SK-N-SH (cell line): Measurements from ENCODE around the gene DOK3. TPM values are rescaled to one million over a fixed set of nuclear protein-coding genes. Genes with fewer than 3 reads are reported as not detected.

Source experiments
- CTCF ChIA-PET: fragments of 300-600, 350-600 bp; formaldehyde crosslinking; extraction: SDS; loops from one replicate; lab custom pipeline; 2021; lab: Yijun Ruan, JAX
- POLR2A ChIA-PET: fragments of 350-600 bp; sonication (Branson Sonifier 250); formaldehyde crosslinking; extraction: SDS; loops from one replicate; lab custom pipeline; 2020; ENCODE audit warnings: antibody characterized with exemption, inconsistent platforms; lab: Yijun Ruan, JAX
- DNase-seq: peaks from one replicate; pipeline ENCODE4 v3.0.0; 2012
- H2AFZ ChIP-seq: fragments of 200-600 bp; sonication (generic); 2 replicates; pipeline ENCODE4 v1.8.1; 2016; ENCODE audit warnings: antibody characterized with exemption, mild to moderate bottlenecking, low read depth
- H3F3A ChIP-seq: fragments of 200-600 bp; sonication (generic); replicated peaks from 2 replicates; pipeline ENCODE3; 2016; ENCODE audit warnings: antibody characterized with exemption, mild to moderate bottlenecking; ENCODE audit not compliant: insufficient read depth
- H3K27ac ChIP-seq, 2 experiments: fragments of 200-500 bp in 1 of 2; fragments of 200-600 bp in 1 of 2; sonication (Bioruptor generic) in 1 of 2; sonication (generic), shearing (Covaris generic) in 1 of 2; 2 replicates each; pipeline versions ENCODE4 v1.5.1 to v1.6.1; 2014 to 2016; ENCODE audit warnings: low read depth in 2 of 2, inconsistent platforms in 1 of 2, low read length in 1 of 2, mild to moderate bottlenecking in 1 of 2, mixed read lengths in 1 of 2
- H3K27me3 ChIP-seq: fragments of 200-600 bp; sonication (generic), shearing (Covaris generic); 2 replicates; pipeline ENCODE4 v1.6.1; 2016; ENCODE audit warnings: mixed run types; ENCODE audit not compliant: insufficient read depth
- H3K36me3 ChIP-seq, 2 experiments: fragments of 200-500 bp in 1 of 2; fragments of 200-600 bp in 1 of 2; sonication (Bioruptor generic) in 1 of 2; sonication (generic) in 1 of 2; replicated peaks in 1 of 2; 2 replicates each; pipeline versions ENCODE3 to v1.5.1; 2014 to 2016; ENCODE audit warnings: low read length in 1 of 2, mild to moderate bottlenecking in 1 of 2; ENCODE audit not compliant: insufficient read depth in 2 of 2, control insufficient read depth in 1 of 2
- H3K4me1 ChIP-seq, 2 experiments: fragments of 200-500 bp in 1 of 2; fragments of 200-600 bp in 1 of 2; sonication (Bioruptor generic) in 1 of 2; sonication (generic), shearing (Covaris generic) in 1 of 2; 2 replicates each; pipeline versions ENCODE4 v1.5.1 to v1.6.1; 2014 to 2016; ENCODE audit warnings: low read depth in 1 of 2, low read length in 1 of 2, mixed run types in 1 of 2; ENCODE audit not compliant: insufficient read depth in 2 of 2, control insufficient read depth in 1 of 2
- H3K4me2 ChIP-seq: fragments of 200-600 bp; sonication (generic), shearing (Covaris generic); 2 replicates; pipeline ENCODE4 v1.6.1; 2017; ENCODE audit warnings: mixed run types
- H3K4me3 ChIP-seq, 2 experiments: fragments of 200-500 bp in 1 of 2; fragments of 200-600 bp in 1 of 2; sonication (Bioruptor generic) in 1 of 2; sonication (generic), shearing (Covaris generic) in 1 of 2; 2 replicates each; pipeline versions ENCODE4 v1.5.1 to v1.8.1; 2014 to 2016; ENCODE audit warnings: low read depth in 2 of 2, inconsistent platforms in 1 of 2, low read length in 1 of 2, mild to moderate bottlenecking in 1 of 2, mixed read lengths in 1 of 2, moderate library complexity in 1 of 2
- H3K79me2 ChIP-seq: fragments of 200-600 bp; sonication (generic); 2 replicates; pipeline ENCODE4 v1.8.1; 2017; ENCODE audit warnings: mild to moderate bottlenecking; ENCODE audit not compliant: insufficient read depth
- H3K9ac ChIP-seq: fragments of 200-600 bp; sonication (generic); 2 replicates; pipeline ENCODE4 v1.6.1; 2017; ENCODE audit warnings: mixed run types
- H3K9me2 ChIP-seq: fragments of 200-600 bp; sonication (generic); 2 replicates; pipeline ENCODE4 v1.6.1; 2017; ENCODE audit warnings: mixed run types
- H3K9me3 ChIP-seq: fragments of 200-600 bp; sonication (generic); 2 replicates; pipeline ENCODE4 v1.6.1; 2017; ENCODE audit warnings: mixed run types, mild to moderate bottlenecking, moderate library complexity
- H4K20me1 ChIP-seq: fragments of 200-600 bp; sonication (generic); 2 replicates; pipeline ENCODE4 v1.6.1; 2017; ENCODE audit warnings: mild to moderate bottlenecking, mixed run types; ENCODE audit not compliant: insufficient read depth
- CHD2 ChIP-seq: fragments of 150-350 bp; IDR thresholded peaks from 2 replicates; pipeline ENCODE4 v1.6.1; 2018; ENCODE audit warnings: low read length; ENCODE audit not compliant: partially characterized antibody
- FOSL2 ChIP-seq: IDR thresholded peaks from 2 replicates; pipeline ENCODE4 v1.4.0; 2012; ENCODE audit warnings: low read depth, mild to moderate bottlenecking, moderate library complexity, borderline replicate concordance
- FOXM1 ChIP-seq: IDR thresholded peaks from 2 replicates; pipeline ENCODE4 v1.4.0; 2012; ENCODE audit warnings: low read depth, mild to moderate bottlenecking
- GABPA ChIP-seq: IDR thresholded peaks from 2 replicates; pipeline ENCODE4 v1.4.0; 2012; ENCODE audit warnings: low read depth, mild to moderate bottlenecking
- MXI1 ChIP-seq: IDR thresholded peaks from 2 replicates; pipeline ENCODE4 v1.6.1; 2012; ENCODE audit warnings: mild to moderate bottlenecking, low read depth, low read length, improper control_type of control experiment
- POLR2AphosphoS5 ChIP-seq: IDR thresholded peaks from 2 replicates; pipeline ENCODE4 v1.6.1; 2012; ENCODE audit warnings: low read depth, low read length
- RAD21 ChIP-seq: IDR thresholded peaks from 2 replicates; pipeline ENCODE4 v1.6.1; 2012; ENCODE audit warnings: mild to moderate bottlenecking, low read length
- RCOR1 ChIP-seq: fragments of 150-350 bp; IDR thresholded peaks from 2 replicates; pipeline ENCODE4 v1.6.1; 2017; ENCODE audit warnings: antibody characterized with exemption, low read length
- RXRA ChIP-seq: IDR thresholded peaks from 2 replicates; pipeline ENCODE4 v1.4.0; 2012; ENCODE audit warnings: low read depth, mild to moderate bottlenecking, borderline replicate concordance
- SIN3A ChIP-seq: IDR thresholded peaks from 2 replicates; pipeline ENCODE4 v1.6.1; 2012; ENCODE audit warnings: low read depth, mild to moderate bottlenecking, low read length, moderate library complexity, borderline replicate concordance
- SMC3 ChIP-seq: IDR thresholded peaks from 2 replicates; pipeline ENCODE4 v1.6.1; 2012; ENCODE audit warnings: low read depth, low read length, improper control_type of control experiment
- WGBS: methylation state at CpG from one replicate; pipeline ENCODE4 v1.1.6; 2017; ENCODE audit warnings: low lambda C conversion rate; 5-methylcytosine and 5-hydroxymethylcytosine counted together
- polyA plus RNA-seq, 3 experiments: library from polyadenylated mRNA; depleted of rRNA; stranded (reverse); fragments of >200 nt; gene quantifications; 2 replicates each; pipeline ENCODE4 v1.2.3, GENCODE V29; 2012
- TF ChIP-seq, protein P1 (sequence below): fragments of 150-350 bp; IDR thresholded peaks from 2 replicates; pipeline ENCODE4 v1.6.1; 2017; ENCODE audit warnings: antibody characterized with exemption, low read length, low read depth, borderline replicate concordance
- TF ChIP-seq, protein P2 (sequence below): fragments of 200-600 bp; sonication (generic); IDR thresholded peaks from 2 replicates; pipeline ENCODE4 v1.6.1; 2017; ENCODE audit warnings: antibody characterized with exemption, mild to moderate bottlenecking, moderate library complexity
- TF ChIP-seq, protein P3 (sequence below): IDR thresholded peaks from 2 replicates; pipeline ENCODE4 v1.4.0; 2012; ENCODE audit warnings: low read depth, borderline replicate concordance

The DOK3 gene
- polyA plus RNA-seq (2012; rRNA removed), result 1.9 and 2.2 TPM in 2 replicates
- 0.67 and 1.2 TPM in 2 replicates for polyA plus RNA-seq (2012; cell fraction: cytosol; rRNA removed)
- 11.8 and 14.3 TPM in 2 replicates for polyA plus RNA-seq (2012; cell fraction: nucleus; rRNA removed)

- H3K4me3 ChIP-seq, result no peak within 1 kb of the TSS
Observed at GRCh38 chr5:177509381-177509951, at the start of gene DOK3. Gene DOK3 (minus strand): TSS chr5:177509826. CDS start chr5:177509540, 286 bp downstream.

DNA sequence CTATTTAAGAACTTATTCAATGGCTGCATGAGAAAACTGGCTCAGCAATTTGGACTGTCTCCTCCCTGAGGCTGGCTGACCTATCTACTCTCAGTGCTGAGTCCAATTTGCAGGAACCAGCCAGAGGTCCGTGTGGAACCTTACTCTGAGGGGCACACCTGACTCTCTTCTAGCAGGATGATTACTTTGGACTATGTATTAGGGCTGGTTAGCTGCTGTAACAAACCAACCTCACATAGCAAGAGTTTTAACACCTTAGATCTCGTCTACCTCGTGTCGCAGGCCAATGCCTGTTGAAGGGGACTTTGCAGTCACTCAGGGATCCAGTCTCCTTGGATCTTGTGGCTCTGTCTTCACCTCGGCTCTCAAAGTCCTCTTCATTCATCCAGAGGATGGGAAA lies 48.2 kb upstream of the DOK3 start:
- no peak for DNase-seq
- H3K79me2 ChIP-seq, result peaks cover 13% of the 10 kb centered on the region
- ChIA-PET POLR2A (no interaction called here), CTCF (interaction anchor here (1.1 kb wide), 1 partner anchor 153 kb away, joined by 3 read pairs; no protein-coding TSS in a partner anchor)
- no peak overlapping the region for H3K9ac ChIP-seq
- no peaks in the 10 kb centered on the region for H3F3A ChIP-seq
- peaks cover 0 to 11% of the 10 kb centered on the region in 2 experiments; a peak in 2 of 4 replicates for H3K4me1 ChIP-seq
- H3K4me3 ChIP-seq, result no peak overlapping the region
- WGBS, result 48% methylated on average over 5 of the region's 5 CpGs
- TF ChIP-seq MXI1 (no peak), GABPA (no peak), RAD21 (no peak), FOXM1 (no peak), FOSL2 (no peak), SIN3A (no peak)
- TF ChIP-seq, protein P1, sequence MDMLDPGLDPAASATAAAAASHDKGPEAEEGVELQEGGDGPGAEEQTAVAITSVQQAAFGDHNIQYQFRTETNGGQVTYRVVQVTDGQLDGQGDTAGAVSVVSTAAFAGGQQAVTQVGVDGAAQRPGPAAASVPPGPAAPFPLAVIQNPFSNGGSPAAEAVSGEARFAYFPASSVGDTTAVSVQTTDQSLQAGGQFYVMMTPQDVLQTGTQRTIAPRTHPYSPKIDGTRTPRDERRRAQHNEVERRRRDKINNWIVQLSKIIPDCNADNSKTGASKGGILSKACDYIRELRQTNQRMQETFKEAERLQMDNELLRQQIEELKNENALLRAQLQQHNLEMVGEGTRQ, result no peak
- no peaks in the 10 kb centered on the region for H3K36me3 ChIP-seq
- no peak overlapping the region for H2AFZ ChIP-seq
- H3K9me3 ChIP-seq, result no peaks in the 10 kb centered on the region
- H3K4me2 ChIP-seq, result no peak overlapping the region
- H3K27ac ChIP-seq, result no peak overlapping the region
- no peaks in the 10 kb centered on the region for H3K27me3 ChIP-seq
- no peaks in the 10 kb centered on the region for H3K9me2 ChIP-seq
- H4K20me1 ChIP-seq, result peaks cover 10% of the 10 kb centered on the region

More at GRCh38 chr5:177509381-177509951, at the start of gene DOK3:
- H3K4me2 ChIP-seq, result no peak within 1 kb of the TSS
- no peaks in the 10 kb centered on the region for H3K27me3 ChIP-seq
- no peaks in the 10 kb centered on the region for H3K4me1 ChIP-seq
- H3K9me2 ChIP-seq, result no peaks in the 10 kb centered on the region
- H3K27ac ChIP-seq, result no peak within 1 kb of the TSS
- no peak within 1 kb of the TSS for H2AFZ ChIP-seq
- 85% methylated on average over 13 of the region's 20 CpGs for WGBS
- H3K79me2 ChIP-seq, result peaks cover 3% of the 10 kb centered on the region; the same call in 1 of the 2 replicates
- no peak within 1 kb of the TSS for H3K9ac ChIP-seq
- no peaks in the 10 kb centered on the region for H3K9me3 ChIP-seq
- TF ChIP-seq FOXM1 (no peak), FOSL2 (no peak), RCOR1 (no peak), POLR2AphosphoS5 (no peak), SMC3 (no peak), CHD2 (no peak), RXRA (no peak), MXI1 (no peak), GABPA (no peak), RAD21 (no peak)
- TF ChIP-seq, protein P2, sequence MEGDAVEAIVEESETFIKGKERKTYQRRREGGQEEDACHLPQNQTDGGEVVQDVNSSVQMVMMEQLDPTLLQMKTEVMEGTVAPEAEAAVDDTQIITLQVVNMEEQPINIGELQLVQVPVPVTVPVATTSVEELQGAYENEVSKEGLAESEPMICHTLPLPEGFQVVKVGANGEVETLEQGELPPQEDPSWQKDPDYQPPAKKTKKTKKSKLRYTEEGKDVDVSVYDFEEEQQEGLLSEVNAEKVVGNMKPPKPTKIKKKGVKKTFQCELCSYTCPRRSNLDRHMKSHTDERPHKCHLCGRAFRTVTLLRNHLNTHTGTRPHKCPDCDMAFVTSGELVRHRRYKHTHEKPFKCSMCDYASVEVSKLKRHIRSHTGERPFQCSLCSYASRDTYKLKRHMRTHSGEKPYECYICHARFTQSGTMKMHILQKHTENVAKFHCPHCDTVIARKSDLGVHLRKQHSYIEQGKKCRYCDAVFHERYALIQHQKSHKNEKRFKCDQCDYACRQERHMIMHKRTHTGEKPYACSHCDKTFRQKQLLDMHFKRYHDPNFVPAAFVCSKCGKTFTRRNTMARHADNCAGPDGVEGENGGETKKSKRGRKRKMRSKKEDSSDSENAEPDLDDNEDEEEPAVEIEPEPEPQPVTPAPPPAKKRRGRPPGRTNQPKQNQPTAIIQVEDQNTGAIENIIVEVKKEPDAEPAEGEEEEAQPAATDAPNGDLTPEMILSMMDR, result no peak
- TF ChIP-seq, protein P1, result no peak
- TF ChIP-seq, protein P3, sequence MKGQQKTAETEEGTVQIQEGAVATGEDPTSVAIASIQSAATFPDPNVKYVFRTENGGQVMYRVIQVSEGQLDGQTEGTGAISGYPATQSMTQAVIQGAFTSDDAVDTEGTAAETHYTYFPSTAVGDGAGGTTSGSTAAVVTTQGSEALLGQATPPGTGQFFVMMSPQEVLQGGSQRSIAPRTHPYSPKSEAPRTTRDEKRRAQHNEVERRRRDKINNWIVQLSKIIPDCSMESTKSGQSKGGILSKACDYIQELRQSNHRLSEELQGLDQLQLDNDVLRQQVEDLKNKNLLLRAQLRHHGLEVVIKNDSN, result no peak
- TF ChIP-seq, all 33 proteins: peak for 0
- Histone ChIP-seq H3K36me3 (peaks cover 9 to 41% of the 10 kb centered on the region in 2 experiments), H3F3A (no peaks in the 10 kb centered on the region), H4K20me1 (no peaks in the 10 kb centered on the region)
- DNase-seq, result no peak
- ChIA-PET CTCF (interaction anchor here (0.8 to 12.5 kb wide), 7 partner anchors 8 to 119 kb away, joined by 3 to 109 read pairs (median 5); no protein-coding TSS in a partner anchor), POLR2A (no interaction called here)
